ENCODE data around the gene LYZL6.

- no peak for TF ChIP-seq CTCF (IDR thresholded peaks at IDR 0.05)
- TF ChIP-seq POLR2A (IDR thresholded peaks at IDR 0.05), result no peak
These were observed 4.6 kb upstream of the LYZL6 start for GRCh38 chr17:35948092-35948491.

All from testis (tissue), 2 donors.